CD4-positive, alpha-beta memory T cell (primary cell): ENCODE measurements around the gene ZC3H4. TPM values are rescaled to one million over a fixed set of nuclear protein-coding genes. Genes with fewer than 3 reads are reported as not detected.
A peak's percentile ranks its signal among the peaks of the same experiment; 100 is the strongest.

Experiments
- CTCF ChIA-PET: fragments of 350-600 bp; sonication (Branson Sonifier 250); formaldehyde crosslinking; loops from one replicate; lab custom pipeline; 2021; ENCODE audit warnings: inconsistent platforms; ENCODE audit not compliant: partially characterized antibody; lab: Charles Lee
- POLR2A ChIA-PET: fragments of 350-600 bp; sonication (Branson Sonifier 250); formaldehyde crosslinking; loops from one replicate; lab custom pipeline; 2021; ENCODE audit not compliant: partially characterized antibody; lab: Charles Lee
- DNase-seq, 5 donors: peaks; one replicate each; pipeline versions ENCODE4 v3.0.0 to v3.0.0-alpha.2; 2020 to 2022; ENCODE audit warnings: mixed read lengths in 1 of 5
- H3K27ac ChIP-seq: one replicate; pipeline ENCODE4 v1.7.0; 2013; ENCODE audit warnings: low read depth, low read length
- H3K27me3 ChIP-seq: 2 replicates; pipeline ENCODE4 v1.7.0; 2013; ENCODE audit warnings: mild to moderate bottlenecking, low read length, moderate library complexity; ENCODE audit not compliant: insufficient read depth
- H3K36me3 ChIP-seq: 2 replicates; pipeline ENCODE4 v1.7.0; 2013; ENCODE audit warnings: mild to moderate bottlenecking, low read length, moderate library complexity; ENCODE audit not compliant: insufficient read depth
- H3K4me1 ChIP-seq: 2 replicates; pipeline ENCODE4 v1.7.0; 2013; ENCODE audit warnings: mild to moderate bottlenecking, low read length, moderate library complexity; ENCODE audit not compliant: insufficient read depth
- H3K4me3 ChIP-seq, 2 donors: one replicate each; pipeline ENCODE4 v1.7.0; 2013; ENCODE audit warnings: low read length in 2 of 2, mild to moderate bottlenecking in 1 of 2
- H3K9me3 ChIP-seq, 2 donors: one replicate each; pipeline ENCODE4 v1.7.0; 2013; ENCODE audit warnings: low read length in 2 of 2, control low read depth in 1 of 2; ENCODE audit not compliant: control insufficient read depth in 1 of 2
- H3K27ac Mint-ChIP-seq, 7 donors: one replicate each; pipeline ENCODE4 v1.8.0; 2020 to 2021; ENCODE audit warnings: mixed read lengths in 7 of 7, mild to moderate bottlenecking in 6 of 7, inconsistent platforms in 3 of 7, moderate library complexity in 3 of 7
- H3K27me3 Mint-ChIP-seq, 2 donors: one replicate each; pipeline ENCODE4 v1.8.0; 2020 to 2021; ENCODE audit warnings: mixed read lengths in 2 of 2
- H3K36me3 Mint-ChIP-seq, 2 donors: one replicate each; pipeline ENCODE4 v1.8.0; 2020 to 2021; ENCODE audit warnings: mixed read lengths in 2 of 2, inconsistent platforms in 1 of 2, mild to moderate bottlenecking in 1 of 2
- H3K4me1 Mint-ChIP-seq, 4 donors: one replicate each; pipeline ENCODE4 v1.8.0; 2020 to 2021; ENCODE audit warnings: mixed read lengths in 4 of 4, mild to moderate bottlenecking in 1 of 4
- H3K4me3 Mint-ChIP-seq, 8 donors: one replicate each; pipeline ENCODE4 v1.8.0; 2020 to 2021; ENCODE audit warnings: mixed read lengths in 8 of 8, mild to moderate bottlenecking in 7 of 8, moderate library complexity in 6 of 8, inconsistent platforms in 3 of 8
- H3K9me3 Mint-ChIP-seq, 8 donors: one replicate each; pipeline ENCODE4 v1.8.0; 2020 to 2021; ENCODE audit warnings: mixed read lengths in 8 of 8, mild to moderate bottlenecking in 5 of 8, inconsistent platforms in 3 of 8, moderate library complexity in 1 of 8
- intact Hi-C: fragments of 100-400 bp; cut with micrococcal nuclease; formaldehyde crosslinking; loops from one replicate; pipeline ENCODE4 v1.15.1; 2023
- polyA plus RNA-seq, 2 donors: library from polyadenylated mRNA; unstranded; fragments of 300-500 nt; fragmentation: Illumina TruSeq; gene quantifications; one replicate each; pipeline ENCODE4 v1.2.3, GENCODE V29; 2021
- total RNA-seq, 2 experiments: library from RNA; stranded (reverse); gene quantifications; one replicate each; pipeline ENCODE4 v1.2.3, GENCODE V29; 2021

The ZC3H4 gene
- total and polyA plus RNA-seq, 4 experiments from 2014 or later = 0.33 to 75.7 (median 39.1) TPM

- H3K4me1 Mint-ChIP-seq = peaks cover 31 to 80% (median 50%) of the 10 kb centered on the region in 4 donors
- H3K36me3 Mint-ChIP-seq = peaks cover 41 to 51% of the 10 kb centered on the region in 2 donors
- ChIA-PET POLR2A (interaction anchor here (1.4 to 4.0 kb wide), 10 partner anchors 7 to 110 kb away, joined by 3 to 29 read pairs (median 8); partner anchors contain the start of genes CCDC9, SAE1 and ZC3H4), CTCF (interaction anchor here (0.7 to 22.4 kb wide), 10 partner anchors 11 to 103 kb away, joined by 3 to 609 read pairs (median 12); partner anchors contain the start of genes CCDC9 and SAE1)
- Histone ChIP-seq H3K4me3 (no peak overlapping the region), H3K27me3 (no peaks in the 10 kb centered on the region), H3K9me3 (no peaks in the 10 kb centered on the region), H3K36me3 (peaks cover 30% of the 10 kb centered on the region), H3K27ac (peak overlapping the region; percentile 29), H3K4me1 (peaks cover 47% of the 10 kb centered on the region)
- intact Hi-C loops = no loop called here
- H3K4me3 Mint-ChIP-seq = peak overlapping the region; percentile 7 to 84 (median 73)
- DNase-seq = no peak
- no peaks in the 10 kb centered on the region for H3K27me3 Mint-ChIP-seq
- no peaks in the 10 kb centered on the region for H3K9me3 Mint-ChIP-seq
- H3K27ac Mint-ChIP-seq = peak overlapping the region; percentile 72 to 95 (median 89)
These were observed 33.3 kb upstream of the ZC3H4 start for GRCh38 chr19:47146920-47147319.

- DNase-seq = peak in 4 of 5 donors; percentile 70 to 77 (median 71)
- peak overlapping the region; percentile 29 for H3K27ac ChIP-seq
- CTCF ChIA-PET = interaction anchor here (0.7 to 22.4 kb wide), 17 partner anchors 9 to 442 kb away, joined by 3 to 609 read pairs (median 7); partner anchors contain the start of genes CCDC9 and SAE1
These were observed 32.3 kb upstream of the ZC3H4 start for GRCh38 chr19:47145639-47146486.

GRCh38 chr19:47144630-47145029 is 31.1 kb upstream of the ZC3H4 start:
- Histone ChIP-seq H3K4me1 (peaks cover 43% of the 10 kb centered on the region), H3K9me3 (no peaks in the 10 kb centered on the region), H3K27ac (no peak overlapping the region), H3K27me3 (no peaks in the 10 kb centered on the region), H3K36me3 (peaks cover 17% of the 10 kb centered on the region), H3K4me3 (no peak overlapping the region)
- Mint-ChIP-seq H3K27ac (peak overlapping the region in 2 of 7 donors; percentile 19 to 41), H3K4me3 (no peak overlapping the region), H3K36me3 (peaks cover 23 to 34% of the 10 kb centered on the region in 2 donors), H3K4me1 (peaks cover 33 to 66% (median 46%) of the 10 kb centered on the region in 4 donors), H3K9me3 (no peaks in the 10 kb centered on the region), H3K27me3 (no peaks in the 10 kb centered on the region)
- CTCF ChIA-PET = interaction anchor here (1.3 to 22.4 kb wide), 8 partner anchors 12 to 441 kb away, joined by 3 to 609 read pairs (median 8); partner anchors contain the start of genes CCDC9 and SAE1
- no peak for DNase-seq
- POLR2A ChIA-PET = interaction anchor here (2.1 to 3.5 kb wide), 4 partner anchors 13 to 82 kb away, joined by 10 to 25 read pairs (median 18); partner anchors contain the start of gene SAE1
- intact Hi-C loops = no loop called here

More at GRCh38 chr19:47145639-47146486, 32.3 kb upstream of the ZC3H4 start:
- H3K27me3 Mint-ChIP-seq = no peaks in the 10 kb centered on the region
- Histone ChIP-seq H3K4me3 (peak overlapping the region in 1 of 2 donors; percentile 19), H3K9me3 (no peaks in the 10 kb centered on the region), H3K4me1 (peaks cover 47% of the 10 kb centered on the region), H3K36me3 (peaks cover 24% of the 10 kb centered on the region), H3K27me3 (no peaks in the 10 kb centered on the region)
- intact Hi-C loops = no loop called here
- peaks cover 34 to 77% (median 51%) of the 10 kb centered on the region in 4 donors for H3K4me1 Mint-ChIP-seq
- H3K27ac Mint-ChIP-seq = peak overlapping the region; percentile 72 to 95 (median 85)
- H3K9me3 Mint-ChIP-seq = no peaks in the 10 kb centered on the region
- peaks cover 32 to 43% of the 10 kb centered on the region in 2 donors for H3K36me3 Mint-ChIP-seq
- POLR2A ChIA-PET = interaction anchor here (0.6 to 4.0 kb wide), 16 partner anchors 8 to 623 kb away, joined by 3 to 31 read pairs (median 6); partner anchors contain the start of genes CCDC9, SAE1 and ZC3H4
- peak overlapping the region in 7 of 8 donors; percentile 33 to 84 (median 75) for H3K4me3 Mint-ChIP-seq

- Histone ChIP-seq H3K27me3 (no peaks in the 10 kb centered on the region), H3K27ac (no peak overlapping the region), H3K36me3 (peaks cover 17% of the 10 kb centered on the region), H3K4me1 (peaks cover 37% of the 10 kb centered on the region), H3K4me3 (no peak overlapping the region), H3K9me3 (no peaks in the 10 kb centered on the region)
- Mint-ChIP-seq H3K9me3 (no peaks in the 10 kb centered on the region), H3K36me3 (peaks cover 22 to 31% of the 10 kb centered on the region in 2 donors), H3K4me3 (no peak overlapping the region), H3K27ac (peak overlapping the region; percentile 30 to 87 (median 41)), H3K27me3 (no peaks in the 10 kb centered on the region), H3K4me1 (peaks cover 34 to 68% (median 48%) of the 10 kb centered on the region in 4 donors)
- intact Hi-C loops = no loop called here
- CTCF ChIA-PET = interaction anchor here (0.9 to 22.4 kb wide), 5 partner anchors 12 to 107 kb away, joined by 3 to 609 read pairs (median 10); partner anchors contain the start of genes CCDC9 and SAE1
- DNase-seq = no peak
- POLR2A ChIA-PET = interaction anchor here (0.6 to 1.3 kb wide), 7 partner anchors 11 to 429 kb away, joined by 3 to 8 read pairs (median 4); partner anchors contain the start of gene SAE1
These were observed 29.9 kb upstream of the ZC3H4 start for GRCh38 chr19:47143322-47144073.

- peaks cover 22 to 30% of the 10 kb centered on the region in 2 donors for H3K36me3 Mint-ChIP-seq
- no peak overlapping the region for H3K4me3 Mint-ChIP-seq
- H3K4me1 Mint-ChIP-seq = peaks cover 32 to 64% (median 46%) of the 10 kb centered on the region in 4 donors
- intact Hi-C loops = no loop called here
- Histone ChIP-seq H3K27ac (no peak overlapping the region), H3K4me3 (no peak overlapping the region), H3K4me1 (peaks cover 30% of the 10 kb centered on the region), H3K9me3 (no peaks in the 10 kb centered on the region), H3K36me3 (peaks cover 17% of the 10 kb centered on the region), H3K27me3 (no peaks in the 10 kb centered on the region)
- no peaks in the 10 kb centered on the region for H3K27me3 Mint-ChIP-seq
- DNase-seq = no peak
- ChIA-PET CTCF (interaction anchor here (0.9 to 22.4 kb wide), 4 partner anchors 11 to 107 kb away, joined by 5 to 609 read pairs (median 12); partner anchors contain the start of genes CCDC9 and SAE1), POLR2A (interaction anchor here (0.6 to 1.3 kb wide), 4 partner anchors 10 to 109 kb away, joined by 3 to 8 read pairs (median 4); partner anchors contain the start of gene SAE1)
- peak overlapping the region in 5 of 7 donors; percentile 6 to 74 (median 12) for H3K27ac Mint-ChIP-seq
- H3K9me3 Mint-ChIP-seq = no peaks in the 10 kb centered on the region
These were observed 29.2 kb upstream of the ZC3H4 start for GRCh38 chr19:47142779-47143178.

- Histone ChIP-seq H3K9me3 (no peaks in the 10 kb centered on the region), H3K4me3 (no peak overlapping the region), H3K27ac (no peak overlapping the region), H3K27me3 (no peaks in the 10 kb centered on the region), H3K36me3 (peaks cover 17% of the 10 kb centered on the region), H3K4me1 (peaks cover 22% of the 10 kb centered on the region)
- peaks cover 18 to 27% of the 10 kb centered on the region in 2 donors for H3K36me3 Mint-ChIP-seq
- DNase-seq = no peak
- H3K27me3 Mint-ChIP-seq = no peaks in the 10 kb centered on the region
- ChIA-PET CTCF (interaction anchor here (17.5 kb wide), 1 partner anchor 105 kb away, joined by 199 read pairs; no protein-coding TSS in a partner anchor), POLR2A (no interaction called here)
- intact Hi-C loops = no loop called here
- no peaks in the 10 kb centered on the region for H3K9me3 Mint-ChIP-seq
- peaks cover 29 to 58% (median 42%) of the 10 kb centered on the region in 4 donors for H3K4me1 Mint-ChIP-seq
- peak overlapping the region in 1 of 7 donors; percentile 86 for H3K27ac Mint-ChIP-seq
- no peak overlapping the region for H3K4me3 Mint-ChIP-seq
These were observed 28.1 kb upstream of the ZC3H4 start for GRCh38 chr19:47141695-47142094.
